Cardiac muscle cell (in vitro differentiated cells and primary cell): Measurements from ENCODE around the gene H19. TPM values are rescaled to one million over a fixed set of nuclear protein-coding genes. Genes with fewer than 3 reads are reported as not detected.

Experiments used
- DNase-seq, 2 donors: peaks; one replicate each; pipeline versions ENCODE4 v3.0.0 to v3.0.0-alpha.2; 2010 to 2017; ENCODE audit warnings: low read depth in 1 of 2, low spot score in 1 of 2
- H3K27ac ChIP-seq: fragments of 200-600 bp; sonication (generic); 2 replicates; pipeline ENCODE4 v1.5.1; 2016
- H3K27me3 ChIP-seq: fragments of 200-600 bp; sonication (generic); 2 replicates; pipeline ENCODE4 v1.6.0; 2016; ENCODE audit warnings: control low read depth
- H3K36me3 ChIP-seq: fragments of 200-600 bp; sonication (generic); 2 replicates; pipeline ENCODE4 v1.5.1; 2016; ENCODE audit warnings: control low read depth
- H3K4me1 ChIP-seq: fragments of 200-600 bp; sonication (generic); 2 replicates; pipeline ENCODE4 v1.8.1; 2017; ENCODE audit warnings: low read depth, mild to moderate bottlenecking, mixed run types
- H3K4me3 ChIP-seq: fragments of 200-600 bp; sonication (generic); 2 replicates; pipeline ENCODE4 v1.5.1; 2016; ENCODE audit warnings: mild to moderate bottlenecking
- H3K9me3 ChIP-seq: fragments of 200-600 bp; sonication (generic); 2 replicates; pipeline ENCODE4 v1.5.1; 2017; ENCODE audit warnings: low read depth, mild to moderate bottlenecking, control low read depth
- CTCF ChIP-seq: IDR thresholded peaks from 2 replicates; pipeline ENCODE4 v1.5.1; 2012; ENCODE audit warnings: low read depth, mild to moderate bottlenecking, low read length
- polyA plus RNA-seq: library from polyadenylated mRNA; unstranded; fragments of >200 nt; fragmentation: Nextera tagmentation; extraction: Ambion mirVana; gene quantifications from 2 replicates; pipeline ENCODE4 v1.2.1, GENCODE V29; 2016
- total RNA-seq: library from RNA; depleted of rRNA; stranded (reverse); fragments of >200 nt; gene quantifications from 2 replicates; pipeline ENCODE4 v1.2.3, GENCODE V29; 2016

Gene H19
- total and polyA plus RNA-seq, 2 experiments from 2014 or later: 27.7 to 316 TPM

- H3K36me3 ChIP-seq: no peaks in the 10 kb centered on the region
- no peak for TF ChIP-seq CTCF
- no peak overlapping the region for H3K27ac ChIP-seq
- no peak overlapping the region for H3K4me3 ChIP-seq
- no peak for DNase-seq
- no peaks in the 10 kb centered on the region for H3K9me3 ChIP-seq
- H3K4me1 ChIP-seq: no peaks in the 10 kb centered on the region
- H3K27me3 ChIP-seq: no peaks in the 10 kb centered on the region
These were observed 5.2 kb upstream of the H19 start for GRCh38 chr11:2002807-2003206.

- DNase-seq: no peak
- no peak overlapping the region for H3K27ac ChIP-seq
- no peak overlapping the region for H3K4me3 ChIP-seq
- TF ChIP-seq CTCF: no peak
- H3K9me3 ChIP-seq: no peaks in the 10 kb centered on the region
- H3K27me3 ChIP-seq: no peaks in the 10 kb centered on the region
- no peaks in the 10 kb centered on the region for H3K4me1 ChIP-seq
- H3K36me3 ChIP-seq: no peaks in the 10 kb centered on the region
These were observed 4.6 kb upstream of the H19 start for GRCh38 chr11:2002042-2002776.

DNA sequence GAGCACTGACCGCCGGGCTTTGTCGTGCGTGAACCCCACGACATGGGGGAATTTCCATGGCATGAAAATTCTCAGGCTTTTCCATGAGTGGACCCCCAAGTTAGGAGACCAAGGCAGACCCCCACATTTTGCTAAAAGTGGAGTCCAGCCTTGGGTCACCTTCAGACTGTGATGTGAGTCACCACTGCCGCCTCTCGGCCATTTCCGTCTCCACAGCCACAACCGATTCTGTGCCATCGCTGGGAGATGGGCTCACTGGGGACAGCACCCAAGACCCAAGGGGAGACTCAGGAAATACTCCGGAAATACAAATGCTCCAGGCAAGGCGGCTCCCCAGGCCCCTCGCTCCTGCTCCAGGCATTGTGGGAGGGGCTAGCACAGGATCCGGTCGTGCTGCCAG is 1.2 kb upstream of the H19 start:
- DNase-seq: no peak
- Histone ChIP-seq H3K27me3 (no peaks in the 10 kb centered on the region), H3K27ac (no peak overlapping the region), H3K36me3 (no peaks in the 10 kb centered on the region), H3K4me3 (no peak overlapping the region), H3K9me3 (no peaks in the 10 kb centered on the region), H3K4me1 (no peaks in the 10 kb centered on the region)
- TF ChIP-seq CTCF: no peak

- H3K27ac ChIP-seq: no peak overlapping the region
- TF ChIP-seq CTCF: no peak
- no peak overlapping the region for H3K4me3 ChIP-seq
- no peaks in the 10 kb centered on the region for H3K27me3 ChIP-seq
- no peaks in the 10 kb centered on the region for H3K36me3 ChIP-seq
- DNase-seq: no peak
- H3K4me1 ChIP-seq: no peaks in the 10 kb centered on the region
- H3K9me3 ChIP-seq: no peaks in the 10 kb centered on the region
These were observed 648 bp upstream of the H19 start for GRCh38 chr11:1998290-1998689.

DNA sequence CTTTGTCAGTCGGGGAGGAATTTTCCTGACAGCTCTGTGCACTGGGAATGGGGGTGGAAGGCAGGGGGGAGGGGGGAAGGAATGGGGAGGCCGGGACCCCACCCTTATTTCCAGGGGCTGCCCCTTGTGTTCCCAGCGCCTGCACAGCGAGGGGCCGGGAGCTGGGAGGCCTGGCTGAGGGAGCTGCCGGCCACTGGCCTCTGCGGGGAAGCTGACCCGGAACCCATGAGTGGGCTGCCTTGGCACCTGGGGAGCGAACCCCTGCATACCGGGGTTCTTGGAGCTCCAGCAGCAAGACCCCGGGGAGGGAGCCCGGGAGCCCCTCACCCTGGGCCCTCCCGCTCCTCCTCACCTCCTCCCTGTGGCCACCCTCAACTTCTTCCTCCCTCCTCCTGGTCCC is 3.5 kb downstream of the H19 start:
- H3K27me3 ChIP-seq: no peaks in the 10 kb centered on the region
- DNase-seq: no peak
- no peak for TF ChIP-seq CTCF
- H3K27ac ChIP-seq: no peak overlapping the region
- H3K4me1 ChIP-seq: no peaks in the 10 kb centered on the region
- no peaks in the 10 kb centered on the region for H3K9me3 ChIP-seq
- H3K4me3 ChIP-seq: no peak overlapping the region
- H3K36me3 ChIP-seq: no peaks in the 10 kb centered on the region
